CD4-positive, alpha-beta T cell treated with Interleukin-6 for 4 hours (primary cell): ENCODE measurements around the gene SFXN2.
"Not testable (repeated sequence)": the region's sequence is repeated elsewhere in the genome, so short reads cannot be mapped to it uniquely, and the experiment has no call there.

Experiments used
- DNase-seq: peaks from one replicate; pipeline ENCODE4 v3.0.0-alpha.2; 2020; ENCODE audit warnings: mixed read lengths

Gene SFXN2

GRCh38 chr10:102723989-102724388 is 9.6 kb downstream of the SFXN2 start:
- DNase-seq, result no peak

- no peak for DNase-seq
These were observed 11.8 kb downstream of the SFXN2 start for GRCh38 chr10:102726274-102726673.

- DNase-seq, result no peak
These were observed 12.8 kb downstream of the SFXN2 start for GRCh38 chr10:102727037-102727818.

- DNase-seq, result peak; percentile 68
These were observed 14.9 kb downstream of the SFXN2 start for GRCh38 chr10:102729029-102730026.

- DNase-seq, result no peak
These were observed 16.9 kb downstream of the SFXN2 start for GRCh38 chr10:102731222-102731800.

- no peak for DNase-seq
These were observed 18.2 kb downstream of the SFXN2 start for GRCh38 chr10:102732661-102733060.

GRCh38 chr10:102735065-102735562 is 20.7 kb downstream of the SFXN2 start:
- no peak for DNase-seq

GRCh38 chr10:102738692-102739121 is 24.3 kb downstream of the SFXN2 start:
- DNase-seq, result no peak

- DNase-seq, result no peak
These were observed 25.8 kb downstream of the SFXN2 start for GRCh38 chr10:102740229-102740628.

GRCh38 chr10:102741726-102742237 is 27.3 kb downstream of the SFXN2 start:
- no peak for DNase-seq

- not testable (repeated sequence) for DNase-seq
These were observed 27.9 kb downstream of the SFXN2 start for GRCh38 chr10:102742313-102742712.

GRCh38 chr10:102743078-102743587 is 28.7 kb downstream of the SFXN2 start:
- peak; percentile 7 for DNase-seq

- peak; percentile 96 for DNase-seq
These were observed 29.3 kb downstream of the SFXN2 start, which contains the start of gene WBP1L for GRCh38 chr10:102743588-102744373. Gene WBP1L (plus strand): TSS chr10:102743948. CDS start chr10:102744054, 106 bp downstream.

- no peak for DNase-seq
These were observed 30.1 kb downstream of the SFXN2 start for GRCh38 chr10:102744374-102745051.

- no peak for DNase-seq
These were observed 30.7 kb downstream of the SFXN2 start for GRCh38 chr10:102745157-102745556.

GRCh38 chr10:102752266-102752930 is 38.0 kb downstream of the SFXN2 start:
- DNase-seq, result no peak

GRCh38 chr10:102752934-102753664 is 38.7 kb downstream of the SFXN2 start:
- peak; percentile 13 for DNase-seq

GRCh38 chr10:102753718-102754117 is 39.3 kb downstream of the SFXN2 start:
- DNase-seq, result no peak

GRCh38 chr10:102757323-102757722 is 42.9 kb downstream of the SFXN2 start:
- DNase-seq, result no peak
